Measurements from ENCODE around the gene MTUS2. TPM values are rescaled to one million over a fixed set of nuclear protein-coding genes. Genes with fewer than 3 reads are reported as not detected.

MTUS2 gene
- total RNA-seq, 6 donors from 2014 or later = 0.11 to 1.6 (median 0.20) TPM; not detected in 1

- Histone ChIP-seq H3K9me3 (no peaks in the 10 kb centered on the region), H3K36me3 (no peaks in the 10 kb centered on the region), H3K27ac (no peak overlapping the region), H3K27me3 (no peaks in the 10 kb centered on the region), H3K4me3 (no peak overlapping the region), H3K4me1 (no peaks in the 10 kb centered on the region)
- no peak for TF ChIP-seq CTCF (IDR thresholded peaks at IDR 0.05)
- no peak for TF ChIP-seq POLR2AphosphoS5 (IDR thresholded peaks at IDR 0.05)
- no peak for TF ChIP-seq POLR2A (IDR thresholded peaks at IDR 0.05)
- no peak for TF ChIP-seq EP300 (IDR thresholded peaks at IDR 0.05)
- WGBS, 2 donors = 0% methylated on average over 1 of the region's 1 CpG
- ATAC-seq (ENCODE audit: low FRiP score in 2 of 2) (no peak), DNase-seq (no peak)
Observed at GRCh38 chr13:29379865-29380264, 559.7 kb downstream of the MTUS2 start.

- TF ChIP-seq CTCF (IDR thresholded peaks at IDR 0.05) (no peak), POLR2AphosphoS5 (IDR thresholded peaks at IDR 0.05) (no peak), EP300 (IDR thresholded peaks at IDR 0.05) (no peak), POLR2A (IDR thresholded peaks at IDR 0.05) (no peak)
- Histone ChIP-seq H3K4me3 (no peak overlapping the region), H3K9me3 (no peaks in the 10 kb centered on the region), H3K27ac (no peak overlapping the region), H3K27me3 (no peaks in the 10 kb centered on the region), H3K36me3 (no peaks in the 10 kb centered on the region), H3K4me1 (no peaks in the 10 kb centered on the region)
- WGBS, 2 donors = 87 to 95% methylated on average over 6 of the region's 6 CpGs
- no peak for ATAC-seq (ENCODE audit: low FRiP score in 2 of 2)
- no peak for DNase-seq
Observed at GRCh38 chr13:29382021-29382420, 561.9 kb downstream of the MTUS2 start.

- TF ChIP-seq POLR2A (IDR thresholded peaks at IDR 0.05) (no peak), CTCF (IDR thresholded peaks at IDR 0.05) (no peak), EP300 (IDR thresholded peaks at IDR 0.05) (no peak), POLR2AphosphoS5 (IDR thresholded peaks at IDR 0.05) (no peak)
- 74 to 75% methylated on average over 4 to 5 of the region's 5 CpGs for WGBS, 2 donors
- no peaks in the 10 kb centered on the region for H3K9me3 ChIP-seq
- no peak overlapping the region for H3K4me3 ChIP-seq
- no peaks in the 10 kb centered on the region for H3K27me3 ChIP-seq
- H3K36me3 ChIP-seq = no peaks in the 10 kb centered on the region
- DNase-seq (no peak), ATAC-seq (ENCODE audit: low FRiP score in 2 of 2) (no peak)
- no peak overlapping the region for H3K27ac ChIP-seq
- no peaks in the 10 kb centered on the region for H3K4me1 ChIP-seq
Observed at GRCh38 chr13:29383476-29383875, 563.3 kb downstream of the MTUS2 start.

- no peak for TF ChIP-seq POLR2AphosphoS5 (IDR thresholded peaks at IDR 0.05)
- TF ChIP-seq POLR2A (IDR thresholded peaks at IDR 0.05) = no peak
- no peak for TF ChIP-seq EP300 (IDR thresholded peaks at IDR 0.05)
- TF ChIP-seq CTCF (IDR thresholded peaks at IDR 0.05) = no peak
- Histone ChIP-seq H3K27ac (no peak overlapping the region), H3K36me3 (no peaks in the 10 kb centered on the region), H3K4me3 (no peak overlapping the region), H3K9me3 (no peaks in the 10 kb centered on the region), H3K4me1 (no peaks in the 10 kb centered on the region), H3K27me3 (no peaks in the 10 kb centered on the region)
- DNase-seq (no peak), ATAC-seq (ENCODE audit: low FRiP score in 2 of 2) (no peak)
- WGBS, 2 donors = 24 to 26% methylated on average over 3 of the region's 3 CpGs
Observed at GRCh38 chr13:29384466-29384865, 564.3 kb downstream of the MTUS2 start.

GRCh38 chr13:29384871-29385270, 564.7 kb downstream of the MTUS2 start:
- no peaks in the 10 kb centered on the region for H3K36me3 ChIP-seq
- H3K4me1 ChIP-seq = no peaks in the 10 kb centered on the region
- DNase-seq (no peak), ATAC-seq (ENCODE audit: low FRiP score in 2 of 2) (no peak)
- no peak overlapping the region for H3K4me3 ChIP-seq
- no peaks in the 10 kb centered on the region for H3K9me3 ChIP-seq
- no peaks in the 10 kb centered on the region for H3K27me3 ChIP-seq
- no peak overlapping the region for H3K27ac ChIP-seq
- 83 to 91% methylated on average over 4 of the region's 4 CpGs for WGBS, 2 donors
- TF ChIP-seq EP300 (IDR thresholded peaks at IDR 0.05) (no peak), CTCF (IDR thresholded peaks at IDR 0.05) (no peak), POLR2AphosphoS5 (IDR thresholded peaks at IDR 0.05) (no peak), POLR2A (IDR thresholded peaks at IDR 0.05) (no peak)
